NK-92 treated with Interleukin-12 subunit alpha and Interleukin-12 subunit beta, amount 100 ng/mL, for 24 hours (cell line): ENCODE results near the gene C17orf107.
"Not testable (repeated sequence)": the region's sequence is repeated elsewhere in the genome, so short reads cannot be mapped to it uniquely, and the experiment has no call there.

ENCODE experiments used
- DNase-seq: peaks from one replicate; lab custom pipeline; 2025; lab: John Stamatoyannopoulos, UW

C17orf107 gene

DNA sequence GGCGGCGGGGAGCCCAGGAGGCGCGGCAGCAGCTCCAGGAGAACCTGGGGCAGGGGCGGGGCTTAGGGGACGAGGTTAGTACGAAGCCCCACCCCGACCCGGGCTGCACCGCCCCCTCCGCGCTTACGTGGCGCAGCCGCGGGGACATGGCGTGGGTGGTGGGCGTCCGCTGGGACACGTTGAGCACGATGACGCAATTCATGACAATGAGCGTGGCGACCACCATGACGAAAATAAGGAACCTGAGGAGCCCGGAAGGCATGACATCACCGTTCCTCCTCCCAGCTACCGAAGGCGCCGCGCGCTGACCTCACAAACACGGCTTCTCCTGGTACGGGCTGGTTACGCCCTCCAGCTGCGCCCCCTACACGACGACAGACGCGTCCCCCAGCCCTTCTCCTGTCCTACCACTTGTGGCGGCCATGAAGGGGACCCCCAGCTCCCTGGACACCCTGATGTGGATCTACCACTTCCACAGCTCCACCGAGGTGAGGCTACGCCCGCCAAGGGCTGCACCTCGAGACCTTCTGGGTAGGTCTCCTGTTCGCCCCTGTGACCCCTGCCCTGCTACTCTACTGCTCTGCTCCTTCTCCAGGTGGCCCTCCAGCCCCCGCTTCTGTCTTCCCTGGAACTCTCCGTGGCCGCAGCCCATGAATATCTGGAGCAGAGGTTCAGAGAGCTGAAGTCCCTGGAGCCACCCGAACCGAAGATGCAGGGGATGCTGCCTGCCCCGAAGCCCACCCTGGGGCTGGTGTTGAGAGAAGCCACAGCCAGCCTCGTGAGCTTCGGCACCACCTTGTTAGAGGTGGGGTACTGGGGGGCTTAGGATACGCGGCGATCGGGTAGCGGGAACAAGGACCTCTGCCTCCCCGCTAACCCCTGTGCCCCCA is at the start of gene C17orf107:
TSS of gene C17orf107 (plus strand) at position 196 of the 890 bp plus-strand sequence. CDS start at position 423, 227 bp downstream.
- DNase-seq = no peak

DNA sequence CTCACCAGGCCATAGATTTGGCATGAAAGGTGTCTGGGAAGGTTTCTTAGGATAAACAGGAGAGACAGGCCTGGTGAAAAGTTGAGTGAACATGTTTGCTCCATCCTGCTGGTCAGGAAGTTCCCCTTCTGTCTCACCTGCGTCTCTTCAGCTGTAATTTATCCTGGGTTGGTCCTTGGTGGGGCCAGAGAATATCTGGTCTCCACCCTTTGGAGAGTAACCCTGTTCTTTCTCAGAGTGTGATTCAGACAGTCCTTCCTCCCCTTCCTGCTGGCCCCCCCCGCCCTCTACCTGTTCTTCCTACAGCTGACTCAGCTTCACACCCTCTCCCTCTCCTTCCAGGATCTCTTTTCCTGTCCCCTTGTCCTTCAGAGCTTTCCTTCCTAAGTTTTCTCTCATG is 49.1 kb upstream of the C17orf107 start:
- DNase-seq = no peak

DNA sequence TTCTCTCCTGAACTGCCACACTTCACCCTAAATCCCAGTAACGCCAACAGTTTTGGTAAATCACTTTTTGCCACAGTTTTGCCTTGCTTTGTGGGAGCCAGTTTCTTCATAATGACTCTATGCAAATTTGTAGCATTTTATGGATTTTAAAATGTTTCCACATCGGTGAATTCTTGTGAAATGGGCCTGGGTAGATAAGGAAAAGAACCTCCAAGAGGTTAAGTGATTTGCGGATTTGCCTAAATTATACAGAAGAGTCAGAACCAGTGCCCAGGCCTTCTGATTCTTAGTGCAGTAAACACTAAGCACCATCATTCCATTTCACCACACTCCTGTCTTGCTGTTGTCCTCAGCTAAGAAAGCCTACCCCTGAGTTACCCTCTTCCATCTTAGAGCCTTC is 48.3 kb upstream of the C17orf107 start:
- no peak for DNase-seq

DNA sequence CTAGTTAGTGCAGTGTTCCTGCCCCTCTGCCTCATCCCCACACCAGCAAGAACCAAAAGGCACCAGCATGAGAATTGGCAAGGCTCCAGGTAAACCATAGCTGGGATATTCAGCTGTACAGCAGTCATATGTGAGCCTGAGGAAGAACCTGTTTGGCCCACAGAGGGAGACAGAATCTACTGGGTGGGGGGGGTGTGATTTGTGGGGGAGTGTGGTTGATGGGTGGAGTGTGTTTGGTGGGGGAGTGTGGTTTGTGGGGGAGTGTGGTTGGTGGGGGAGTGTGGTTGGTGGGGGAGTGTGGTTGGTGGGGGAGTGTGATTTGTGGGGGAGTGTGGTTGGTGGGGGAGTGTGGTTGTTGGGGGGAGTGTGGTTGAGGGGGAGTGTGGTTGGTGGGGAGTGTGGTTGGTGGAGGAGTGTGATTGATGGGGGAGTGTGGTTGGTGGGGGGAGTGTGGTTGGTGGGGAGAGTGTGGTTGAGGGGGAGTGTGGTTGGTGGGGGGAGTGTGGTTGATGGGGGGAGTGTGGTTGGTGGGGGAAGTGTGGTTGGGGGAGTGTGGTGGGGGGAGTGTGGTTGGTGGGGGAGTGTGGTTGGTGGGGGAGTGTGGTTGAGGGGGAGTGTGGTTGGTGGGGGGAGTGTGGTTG is 46.6 kb upstream of the C17orf107 start:
- DNase-seq = no peak

DNA sequence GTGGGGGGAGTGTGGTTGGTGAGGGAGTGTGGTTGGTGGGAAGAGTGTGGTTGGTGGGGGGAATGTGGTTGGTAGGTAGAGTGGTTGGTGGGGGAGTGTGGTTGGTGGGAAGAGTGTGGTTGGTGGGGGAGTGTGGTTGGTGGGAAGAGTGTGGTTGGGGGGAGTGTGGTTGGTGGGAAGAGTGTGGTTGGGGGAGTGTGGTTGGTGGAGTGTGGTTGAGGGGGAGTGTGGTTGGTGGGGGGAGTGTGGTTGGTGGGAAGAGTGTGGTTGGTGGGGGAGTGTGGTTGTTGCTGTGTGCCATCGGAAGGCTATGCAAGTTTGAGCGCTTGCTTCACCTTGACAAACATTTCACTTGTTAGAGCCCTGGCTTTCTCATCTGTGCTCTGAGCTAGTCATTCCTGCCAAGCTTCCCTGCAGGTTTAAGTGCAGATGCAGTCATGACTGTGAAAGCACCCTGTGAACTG is 46.1 kb upstream of the C17orf107 start:
- no peak for DNase-seq

DNA sequence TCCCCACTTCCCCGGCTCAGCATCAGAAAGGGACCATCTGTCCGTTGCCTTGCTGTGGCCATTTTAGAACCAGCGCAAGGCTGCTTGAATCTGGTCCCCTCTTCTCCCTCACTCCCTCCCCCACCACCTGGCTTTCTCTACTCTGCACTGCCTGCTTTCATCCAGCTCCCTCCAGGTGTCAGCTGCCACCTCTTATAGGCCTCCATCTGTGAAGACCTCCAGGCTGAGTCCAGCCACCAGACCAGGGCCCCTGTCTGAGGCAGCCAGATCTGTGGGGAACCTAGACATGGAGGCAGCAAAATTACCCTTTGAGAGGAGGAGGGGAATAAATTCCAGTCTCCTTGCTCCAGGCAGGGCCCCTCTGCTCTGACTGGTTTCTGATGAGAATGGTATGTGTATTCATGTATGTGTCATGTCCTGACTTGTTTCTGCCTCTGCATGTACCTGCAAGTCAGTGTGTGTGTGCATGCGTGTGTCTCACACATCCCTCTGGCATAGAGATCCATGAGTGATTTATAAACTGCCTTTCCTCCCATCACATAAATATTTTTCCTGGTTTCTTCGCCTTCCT is 45.1 kb upstream of the C17orf107 start:
- DNase-seq = no peak

DNA sequence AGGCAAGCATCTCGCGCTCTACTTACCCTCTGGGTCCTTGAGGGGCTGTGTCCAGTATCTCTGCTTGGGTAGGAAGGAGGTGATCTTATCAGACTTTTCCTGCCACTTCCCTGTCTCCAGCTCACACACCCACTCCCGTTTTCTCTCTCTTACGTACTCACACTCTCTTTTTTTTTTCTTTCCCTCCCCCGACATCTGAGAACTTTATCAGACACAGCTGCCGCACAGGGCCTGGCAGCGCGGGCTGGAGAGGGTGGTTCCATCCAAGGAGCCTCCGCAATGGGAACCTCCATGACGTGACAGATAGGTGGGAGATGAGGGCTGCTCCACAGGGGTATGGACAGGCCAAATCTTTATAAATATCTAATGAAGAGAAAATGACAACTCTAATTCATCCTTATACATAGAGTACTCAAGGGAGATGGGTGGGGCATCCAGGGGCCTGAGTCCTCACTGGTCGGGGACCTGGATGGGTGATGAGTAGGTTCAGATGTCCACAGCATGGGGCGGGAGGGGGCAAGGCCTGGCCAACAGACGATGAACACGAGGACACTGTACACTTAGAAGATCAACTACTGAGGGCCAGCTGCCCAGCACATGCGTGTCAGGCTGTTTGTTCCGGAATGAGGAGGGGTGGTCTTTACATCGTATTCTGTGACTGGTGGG is 42.9 kb upstream of the C17orf107 start:
- DNase-seq = no peak

DNA sequence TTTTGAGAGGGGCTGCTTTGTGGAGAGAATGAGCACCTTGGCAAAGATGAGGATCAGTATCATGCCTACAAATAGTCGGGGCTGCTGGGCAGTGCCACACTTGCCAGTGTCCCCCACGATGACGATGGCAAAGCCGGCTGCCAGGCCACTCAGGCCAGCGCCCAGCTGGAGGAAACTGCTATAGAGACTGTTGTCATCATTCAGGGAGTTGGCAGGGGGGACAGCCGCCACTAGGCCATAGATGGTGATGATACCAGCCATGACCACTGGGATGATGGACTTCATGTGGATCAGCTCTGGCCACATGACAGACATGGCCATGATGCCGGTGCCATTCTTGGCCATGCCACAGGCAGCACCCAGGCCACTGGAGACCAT is 42.4 kb upstream of the C17orf107 start:
- DNase-seq = no peak

DNA sequence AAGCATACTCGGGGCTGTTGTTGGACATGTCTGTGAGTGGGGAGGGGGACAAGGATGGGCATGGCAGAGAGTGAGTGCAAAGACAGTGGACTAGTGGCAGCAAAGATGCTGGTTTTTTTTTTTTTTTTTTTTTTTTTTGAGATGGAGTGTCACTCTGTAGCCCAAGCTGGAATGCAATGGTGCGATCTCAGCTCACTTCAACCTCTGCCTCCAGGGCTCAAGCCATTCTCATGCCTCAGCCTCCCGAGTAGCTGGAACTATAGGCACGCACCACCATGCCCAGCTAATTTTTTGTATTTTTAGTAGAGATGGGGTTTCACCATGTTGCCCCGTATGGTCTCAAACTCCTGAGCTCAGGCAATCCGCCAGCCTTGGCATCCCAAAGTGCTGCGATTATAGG is 42.0 kb upstream of the C17orf107 start:
- DNase-seq = not testable (repeated sequence)

DNA sequence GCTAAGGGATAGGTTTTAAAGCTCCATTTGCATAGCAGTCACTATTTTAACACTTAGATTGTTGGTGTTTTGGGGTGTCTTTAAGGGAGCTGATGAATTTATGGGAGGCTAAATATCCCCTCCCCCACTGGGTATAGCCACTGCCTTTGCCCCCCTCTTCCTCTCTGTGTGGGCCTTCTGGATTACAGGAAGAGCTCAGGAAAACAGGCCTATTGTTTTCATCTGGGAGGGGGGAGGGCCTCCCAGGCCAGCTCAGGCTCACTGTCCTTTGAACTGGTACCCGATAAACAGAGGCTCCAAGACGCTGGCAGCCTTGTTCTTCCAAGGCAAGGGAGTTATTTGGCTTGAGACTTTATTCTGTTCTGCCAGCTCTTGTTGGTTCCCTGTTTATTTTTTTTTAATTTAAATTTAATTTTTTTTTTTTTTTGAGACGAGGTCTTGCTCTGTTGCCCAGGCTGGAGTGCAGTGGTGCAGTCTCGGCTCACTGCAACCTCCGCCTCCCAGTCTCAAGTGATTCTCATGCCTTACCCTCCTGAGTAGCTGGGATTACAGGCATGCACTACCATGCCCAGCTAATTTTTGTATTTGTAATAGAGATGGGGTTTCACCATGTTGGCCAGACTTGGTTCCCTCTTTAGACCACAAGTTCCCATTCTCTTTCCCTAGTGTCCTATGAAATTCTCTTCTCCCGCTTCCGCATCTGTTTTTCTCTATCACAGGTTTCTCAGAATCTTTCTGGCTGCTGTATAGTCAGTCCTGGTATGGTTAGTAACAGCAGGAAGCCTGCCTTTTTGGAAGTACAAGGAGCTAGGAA is 41.1 kb upstream of the C17orf107 start:
- DNase-seq = no peak

DNA sequence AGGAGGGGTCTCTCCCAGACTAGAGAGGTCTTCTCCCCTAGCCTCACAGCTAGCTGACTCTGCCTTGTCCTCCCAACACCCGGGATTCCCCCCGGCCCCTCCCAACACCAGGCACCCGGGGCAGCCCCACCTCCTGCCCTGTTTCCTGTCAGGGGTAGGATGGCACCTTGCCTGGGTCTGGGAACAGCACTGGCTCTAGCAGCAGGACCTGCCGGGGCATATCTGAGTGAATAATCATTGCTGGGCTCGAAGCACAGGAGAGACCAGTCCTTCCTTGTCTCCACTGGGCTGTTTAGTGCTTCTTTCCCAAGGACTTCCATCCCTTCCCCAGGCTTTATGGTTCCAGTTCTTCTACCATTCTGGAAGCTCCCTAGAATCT is 40.5 kb upstream of the C17orf107 start:
- DNase-seq = no peak

DNA sequence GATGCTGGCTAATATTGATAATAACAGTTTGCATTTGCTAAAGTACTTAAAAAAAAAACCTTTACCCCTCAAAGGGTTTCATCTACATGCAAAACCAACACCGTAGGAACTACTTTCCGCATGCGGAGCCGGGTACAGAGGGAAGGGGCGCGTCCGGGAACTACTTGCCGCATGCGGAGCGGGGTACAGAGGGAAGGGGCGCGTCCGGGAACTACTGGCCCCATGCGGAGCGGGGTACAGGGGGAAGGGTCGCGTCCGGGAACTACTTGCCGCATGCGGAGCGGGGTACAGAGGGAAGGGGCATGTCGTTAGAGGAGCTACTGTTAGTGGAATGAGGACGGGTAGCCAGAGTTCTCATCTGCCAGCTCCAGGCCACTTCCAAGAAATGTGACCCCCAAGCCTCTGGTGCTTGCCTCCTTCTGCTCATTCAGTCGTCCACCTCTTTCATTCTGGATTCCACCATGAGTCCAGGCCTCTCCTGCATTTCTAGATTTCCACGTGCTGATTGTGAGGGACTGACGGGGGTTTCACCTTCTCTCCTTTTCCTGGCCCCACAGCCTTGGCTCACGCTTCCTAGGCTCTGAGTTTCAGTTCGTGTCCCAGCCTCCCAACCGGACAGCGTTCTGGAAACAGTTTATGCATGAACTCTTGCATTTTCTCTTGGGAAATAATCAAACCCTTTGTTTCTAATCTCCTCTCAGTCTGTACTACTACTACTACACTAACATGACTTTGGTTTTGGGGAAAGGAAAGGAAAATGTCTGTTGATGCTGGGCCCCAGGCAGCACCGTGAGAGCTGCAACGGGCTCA is 39.3 kb upstream of the C17orf107 start:
- no peak for DNase-seq

DNA sequence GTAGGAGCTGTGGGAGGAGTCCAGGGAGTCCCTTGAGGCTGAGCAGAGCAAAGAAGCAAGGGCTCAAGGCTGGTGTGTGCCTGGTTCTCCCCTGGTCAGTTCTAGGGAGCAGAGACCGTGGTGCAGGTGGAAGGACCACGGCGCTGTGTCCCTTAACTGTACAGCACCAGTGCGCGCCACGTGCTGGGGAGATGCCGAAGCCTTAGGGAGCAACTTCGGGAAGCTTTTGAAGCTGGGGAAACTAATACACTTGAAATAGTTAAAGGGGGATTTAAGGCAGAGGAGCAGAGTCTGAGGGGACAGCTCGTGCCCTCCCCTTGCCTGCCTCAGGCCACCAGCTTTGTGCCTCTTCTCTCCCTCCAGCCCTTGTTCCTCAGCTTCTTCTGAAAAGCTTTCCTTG is 38.7 kb upstream of the C17orf107 start:
- DNase-seq = no peak

DNA sequence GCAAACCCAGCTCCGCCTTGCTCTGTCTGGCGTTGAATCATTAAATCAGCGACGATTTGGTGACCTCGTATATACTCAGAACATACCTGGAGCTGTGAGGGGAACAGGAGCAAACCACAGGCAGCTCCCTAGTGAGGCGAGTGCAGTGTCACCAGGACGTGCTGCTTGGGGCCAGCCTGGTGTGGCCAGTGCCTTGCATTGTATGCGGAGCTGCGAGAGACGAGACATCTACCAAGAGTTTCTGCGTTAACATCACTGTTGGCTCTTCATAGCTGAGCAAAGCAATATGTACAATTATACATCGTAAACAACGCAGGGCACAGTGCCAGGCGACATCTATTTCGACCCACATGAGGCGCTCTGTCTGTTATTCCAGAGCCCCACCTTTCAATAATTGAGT is 38.3 kb upstream of the C17orf107 start:
- no peak for DNase-seq

DNA sequence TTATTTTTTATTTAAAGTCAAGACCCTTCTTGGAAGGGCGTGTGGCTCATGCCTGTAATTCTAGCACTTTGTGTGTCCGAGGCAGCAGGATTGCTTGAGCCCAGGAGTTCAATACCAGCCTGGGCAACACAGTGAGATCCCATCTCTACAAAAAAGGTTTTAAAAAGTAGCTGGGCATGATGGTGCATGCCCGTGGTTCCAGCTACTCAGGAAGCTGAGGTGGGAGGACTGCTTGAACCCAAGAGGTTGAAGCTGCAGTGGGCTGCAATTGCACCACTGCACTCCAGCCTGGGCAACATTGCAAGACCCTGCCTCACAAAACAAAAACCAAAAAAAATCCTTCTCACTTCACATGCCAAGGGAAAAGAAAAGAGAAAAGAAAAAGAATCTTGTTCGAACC is 36.6 kb upstream of the C17orf107 start:
- no peak for DNase-seq

DNA sequence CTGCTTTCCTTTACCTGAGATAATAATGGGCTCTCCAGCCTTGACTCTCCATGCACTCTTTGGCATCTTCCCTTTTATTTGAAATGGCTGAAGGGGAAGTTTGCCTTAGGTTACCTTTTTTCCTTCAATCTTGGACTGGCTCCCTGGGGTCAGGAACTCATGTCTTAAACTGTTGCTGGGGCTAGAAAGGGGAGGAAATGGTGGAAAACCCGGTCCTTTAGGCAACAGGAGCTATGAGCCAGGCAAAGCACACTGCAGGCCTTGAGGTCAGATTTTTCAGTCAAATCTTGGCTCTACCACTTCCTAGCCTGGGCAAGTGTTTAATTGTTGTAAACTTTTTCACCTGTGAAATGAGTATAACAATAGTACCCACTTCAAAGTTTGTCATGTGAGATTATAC is 36.0 kb upstream of the C17orf107 start:
- no peak for DNase-seq

DNA sequence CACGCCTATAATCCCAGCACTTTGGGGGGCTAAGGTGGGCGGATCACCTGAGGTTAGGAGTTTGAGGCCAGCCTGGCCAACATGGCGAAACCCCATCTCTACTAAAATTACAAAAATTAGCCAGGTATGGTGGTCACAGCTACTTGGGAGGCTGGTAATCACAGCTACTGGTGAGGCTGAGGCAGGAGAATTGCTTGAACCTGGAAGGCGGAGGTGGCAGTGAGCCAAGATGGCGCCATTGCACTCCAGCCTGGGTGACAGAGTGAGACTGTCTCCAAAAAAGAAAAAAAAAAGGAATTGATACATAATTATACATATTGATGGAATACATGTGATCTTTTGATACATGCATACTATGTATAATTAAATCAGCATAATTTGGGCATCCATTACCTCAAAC is 31.8 kb upstream of the C17orf107 start:
- not testable (repeated sequence) for DNase-seq

DNA sequence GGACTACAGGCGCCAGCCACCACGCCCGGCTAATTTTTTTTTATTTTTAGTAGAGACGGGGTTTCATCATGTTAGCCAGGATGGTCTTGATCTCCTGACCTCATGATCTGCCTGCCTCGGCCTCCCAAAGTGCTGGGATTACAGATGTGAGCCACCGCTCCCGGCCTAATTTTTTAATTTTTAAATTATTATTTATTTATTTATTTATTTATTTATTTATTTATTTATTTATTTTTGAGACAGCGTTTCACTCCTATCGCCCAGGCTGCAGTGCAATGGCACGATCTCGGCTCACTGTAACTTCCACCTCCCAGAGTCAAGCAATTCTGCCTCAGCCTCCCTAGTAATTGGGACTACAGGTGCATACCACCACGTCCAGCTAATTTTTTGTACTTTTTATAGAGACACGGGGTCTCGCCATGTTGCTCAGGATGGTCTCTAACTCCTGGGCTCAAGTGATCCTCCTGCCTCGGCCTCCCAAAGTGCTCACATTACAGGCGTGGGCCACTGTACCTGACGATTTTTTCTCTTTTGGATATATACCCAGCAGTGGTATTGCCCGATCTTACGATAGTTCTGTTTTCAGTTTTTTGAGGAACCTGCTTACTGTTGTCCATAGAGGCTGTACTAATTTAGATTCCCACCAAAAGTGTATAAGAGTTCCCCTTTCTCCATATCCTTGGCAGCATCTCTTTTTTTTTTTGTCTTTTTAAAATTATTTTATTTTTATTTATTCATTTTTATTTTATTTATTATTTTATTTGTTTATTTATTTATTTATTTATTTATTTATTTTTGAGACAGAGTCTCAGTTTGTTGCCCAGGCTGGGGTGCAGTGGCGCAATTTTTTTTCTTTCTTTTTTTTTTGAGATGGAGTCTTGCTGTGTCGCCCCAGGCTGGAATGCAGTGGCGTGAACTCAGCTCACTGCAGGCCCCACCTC is 30.0 kb upstream of the C17orf107 start:
- DNase-seq = not testable (repeated sequence)

DNA sequence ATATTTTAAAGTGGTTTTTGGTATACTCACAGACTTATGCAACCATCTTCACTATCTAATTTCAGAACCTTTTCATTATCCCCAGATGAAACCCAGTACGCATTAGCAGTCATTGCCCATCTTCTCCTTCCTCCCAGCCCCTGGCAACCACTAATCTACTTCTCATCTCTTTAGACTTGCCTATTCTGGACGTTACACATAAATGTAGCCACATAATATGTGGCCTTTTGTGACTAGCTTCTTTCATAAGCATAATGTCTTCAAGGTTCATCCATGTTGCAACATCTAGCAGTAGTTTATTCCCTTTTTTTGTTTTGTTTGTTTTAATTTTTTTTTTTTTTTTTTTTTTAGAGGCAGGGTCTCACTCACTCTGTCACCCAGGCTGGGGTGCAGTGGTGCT is 28.5 kb upstream of the C17orf107 start:
- no peak for DNase-seq

DNA sequence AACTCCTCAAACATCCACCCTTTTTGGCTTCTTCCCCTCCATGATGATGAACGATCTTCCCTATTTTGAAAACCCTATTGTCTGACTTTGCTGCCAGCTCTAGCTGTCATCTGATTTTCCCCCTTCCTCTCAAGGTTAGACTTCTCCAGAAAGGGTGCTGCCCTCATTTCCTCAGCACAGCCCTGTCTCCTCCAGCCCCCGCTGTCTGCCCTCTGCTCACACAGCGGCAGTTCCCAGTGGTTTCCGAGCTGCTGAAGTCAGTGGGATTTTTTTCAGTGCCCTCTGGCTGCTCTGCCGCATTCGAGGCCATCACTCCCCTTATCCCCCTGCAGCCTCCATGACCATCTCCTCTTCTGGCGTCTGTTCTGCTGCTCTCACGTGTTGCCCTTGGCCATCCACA is 26.6 kb upstream of the C17orf107 start:
- DNase-seq = no peak
